Fibroblast of upper back skin (primary cell): ENCODE data around the gene C1orf21.
"Not testable (repeated sequence)": the region's sequence is repeated elsewhere in the genome, so short reads cannot be mapped to it uniquely, and the experiment has no call there.

ENCODE experiments used
- DNase-seq: peaks from one replicate; pipeline ENCODE4 v3.0.0-alpha.2; 2013

Gene C1orf21, protein sequence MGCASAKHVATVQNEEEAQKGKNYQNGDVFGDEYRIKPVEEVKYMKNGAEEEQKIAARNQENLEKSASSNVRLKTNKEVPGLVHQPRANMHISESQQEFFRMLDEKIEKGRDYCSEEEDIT

DNA sequence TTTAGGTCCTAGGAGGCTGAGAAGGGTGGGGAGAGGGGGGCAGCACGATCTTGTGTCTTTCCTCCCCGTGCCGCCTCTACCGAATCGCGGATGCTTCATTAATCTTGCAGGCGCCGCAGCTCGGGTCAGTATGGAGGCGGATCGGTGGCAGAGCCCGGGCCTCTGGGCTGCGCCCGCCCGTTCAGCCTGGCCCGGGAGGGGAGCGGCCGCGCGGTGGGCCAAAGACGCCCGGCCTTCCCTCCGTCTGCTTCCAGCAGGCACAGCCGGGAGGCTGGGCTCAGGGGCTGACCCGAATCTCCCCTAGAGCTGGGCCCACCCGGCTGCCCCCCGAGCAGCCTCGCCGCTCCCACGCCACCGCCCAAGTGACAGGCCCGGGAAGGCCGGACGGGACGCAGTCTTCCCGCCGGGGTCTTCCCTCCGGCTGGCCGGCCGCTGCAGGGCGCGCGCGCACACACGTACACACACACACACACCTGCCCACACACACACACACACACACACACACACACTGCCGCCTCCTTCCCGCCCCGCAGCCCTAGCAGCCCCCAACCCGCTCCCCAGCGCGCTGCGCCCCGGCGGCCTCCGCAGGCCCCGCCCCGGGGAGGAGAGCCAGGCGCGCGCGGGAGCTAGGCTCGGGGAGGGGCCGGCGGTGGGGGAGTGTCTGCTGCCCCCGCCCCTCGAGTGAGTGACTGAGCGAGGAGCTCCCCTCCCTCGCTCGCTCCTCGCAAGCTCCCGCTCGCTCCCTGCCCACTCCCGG is at the start of gene C1orf21:
Gene C1orf21 (plus strand): TSS at position 718 of the 757 bp plus-strand sequence. CDS start 90,481 bp downstream, outside the sequence.
- DNase-seq: peak; percentile 90

DNA sequence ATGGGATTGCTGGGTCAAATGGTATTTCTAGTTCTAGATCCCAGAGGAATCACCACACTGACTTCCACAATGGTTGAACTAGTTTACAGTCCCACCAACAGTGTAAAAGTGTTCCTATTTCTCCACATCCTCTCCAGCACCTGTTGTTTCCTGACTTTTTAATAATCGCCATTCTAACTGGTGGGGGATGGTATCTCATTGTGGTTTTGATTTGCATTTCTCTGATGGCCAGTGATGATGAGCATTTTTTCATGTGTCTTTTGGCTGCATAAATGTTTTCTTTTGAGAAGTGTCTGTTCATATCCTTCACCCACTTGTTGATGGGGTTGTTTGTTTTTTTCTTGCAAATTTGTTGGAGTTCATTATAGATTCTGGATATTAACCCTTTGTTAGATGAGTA is 49.0 kb upstream of the C1orf21 start:
- DNase-seq: not testable (repeated sequence)

DNA sequence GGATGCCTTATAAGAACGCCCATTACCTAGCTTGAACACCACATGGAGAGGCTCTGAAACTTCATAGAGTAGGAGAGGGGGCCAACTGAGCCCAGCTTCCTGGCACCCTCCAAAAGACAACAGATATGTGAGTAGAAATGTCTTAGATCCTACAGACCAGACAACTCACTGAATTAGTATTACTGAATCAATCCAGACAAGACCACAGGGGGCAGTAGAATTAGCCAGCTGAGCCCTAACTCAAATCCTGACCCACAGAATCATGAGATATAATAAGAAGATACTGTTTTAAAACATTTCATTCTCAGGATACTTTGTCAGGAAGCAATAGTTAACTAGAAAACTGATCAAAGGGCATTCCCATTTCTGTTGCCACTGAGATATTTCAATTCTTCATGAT is 45.8 kb upstream of the C1orf21 start:
- DNase-seq: no peak

GRCh38 chr1:184350573-184350972 is 36.3 kb upstream of the C1orf21 start:
- no peak for DNase-seq

GRCh38 chr1:184351416-184351975 is 35.3 kb upstream of the C1orf21 start:
- DNase-seq: no peak

DNA sequence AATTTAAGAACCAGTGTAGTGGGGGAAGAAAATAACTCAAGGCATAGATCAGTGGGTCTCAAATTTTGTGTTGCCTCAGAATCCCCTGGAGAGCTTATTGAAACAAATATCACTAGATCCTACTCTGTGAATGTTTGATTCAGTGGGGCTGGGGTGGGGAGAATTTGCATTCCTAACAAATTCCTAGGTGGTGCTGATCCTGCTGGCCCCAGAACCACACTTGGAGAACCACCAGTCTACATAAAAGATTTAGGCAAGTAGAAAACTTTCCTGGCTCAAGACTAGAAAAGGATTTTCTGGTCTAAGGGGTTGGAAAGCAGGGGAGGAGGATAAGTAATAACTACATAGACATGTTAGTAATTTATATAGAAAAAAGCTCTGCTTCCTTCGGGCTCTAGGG is 34.1 kb upstream of the C1orf21 start:
- DNase-seq: peak; percentile 31

GRCh38 chr1:184354719-184355118 is 32.1 kb upstream of the C1orf21 start:
- DNase-seq: no peak

GRCh38 chr1:184356891-184357290 is 29.9 kb upstream of the C1orf21 start:
- no peak for DNase-seq

DNA sequence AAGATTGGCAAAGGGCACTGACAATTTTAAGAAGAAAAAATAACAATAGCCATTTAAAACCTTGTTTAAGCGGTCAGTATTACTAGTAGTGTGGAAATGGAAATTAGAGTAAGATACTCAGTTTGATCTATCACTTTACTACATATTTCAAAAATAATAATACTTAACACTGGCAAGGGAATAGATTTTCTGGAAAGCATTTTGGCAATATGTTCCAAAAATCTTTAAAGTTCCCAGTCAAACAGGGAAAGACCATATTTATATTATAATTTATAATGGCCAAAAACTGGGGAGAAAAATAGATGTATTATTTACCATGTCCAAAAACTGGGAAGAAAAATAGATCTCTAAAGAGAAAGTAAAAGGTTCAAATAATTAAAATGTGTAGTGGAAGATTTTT is 28.6 kb upstream of the C1orf21 start:
- no peak for DNase-seq

GRCh38 chr1:184359909-184360308 is 26.9 kb upstream of the C1orf21 start:
- DNase-seq: no peak

- DNase-seq: peak; percentile 72
These were observed 24.0 kb upstream of the C1orf21 start for GRCh38 chr1:184362876-184363275.

GRCh38 chr1:184365699-184366098 is 21.1 kb upstream of the C1orf21 start:
- DNase-seq: no peak

GRCh38 chr1:184366997-184367396 is 19.8 kb upstream of the C1orf21 start:
- peak; percentile 45 for DNase-seq

DNA sequence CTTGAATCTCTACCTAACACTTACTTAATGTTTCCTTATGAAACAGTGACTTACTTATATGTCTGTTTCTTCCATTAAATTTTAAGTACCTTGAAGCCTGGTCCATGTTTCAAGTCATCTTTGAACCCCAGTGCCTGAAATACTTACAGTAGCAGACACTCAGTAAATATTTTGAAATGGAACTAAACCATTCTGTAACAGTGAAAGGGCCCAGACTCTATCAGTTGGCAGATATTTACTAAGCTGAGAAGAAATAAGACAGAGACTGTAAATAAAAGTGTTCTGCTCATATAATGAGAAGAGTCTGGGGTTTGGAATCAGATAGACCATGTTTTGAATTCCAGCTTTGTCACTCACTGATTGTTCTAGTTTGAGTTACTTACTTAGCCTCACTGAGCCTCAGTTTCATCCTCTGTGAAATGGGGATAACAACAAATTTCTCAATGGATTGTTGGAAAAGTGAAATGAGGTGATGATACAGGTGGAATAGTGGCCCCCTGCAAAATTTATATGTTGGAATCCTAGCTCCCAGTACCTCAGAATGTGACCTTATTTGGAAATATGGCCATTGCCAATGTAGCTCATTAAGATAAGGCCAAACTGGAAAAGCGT is 19.3 kb upstream of the C1orf21 start:
- no peak for DNase-seq

DNA sequence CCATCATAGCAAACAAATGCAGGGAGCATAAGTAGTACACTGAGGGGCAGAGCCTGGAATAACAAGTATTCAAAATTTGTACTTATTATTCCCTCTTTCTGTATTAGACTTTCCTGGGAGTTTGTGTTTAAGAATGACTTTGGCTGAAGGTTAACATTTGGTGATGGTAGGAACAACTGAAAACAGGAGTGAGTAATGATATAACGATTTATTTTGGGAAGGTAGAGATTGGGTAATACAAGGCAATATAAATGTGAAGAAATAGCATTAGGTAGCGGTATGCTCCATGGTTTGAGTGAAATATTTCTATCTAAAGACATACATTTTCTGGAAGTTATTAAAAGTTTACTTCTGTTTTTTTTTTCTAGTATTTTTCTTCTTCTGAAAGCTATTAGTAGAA is 18.5 kb upstream of the C1orf21 start:
- DNase-seq: no peak

- no peak for DNase-seq
These were observed 16.0 kb upstream of the C1orf21 start for GRCh38 chr1:184370850-184371249.

DNA sequence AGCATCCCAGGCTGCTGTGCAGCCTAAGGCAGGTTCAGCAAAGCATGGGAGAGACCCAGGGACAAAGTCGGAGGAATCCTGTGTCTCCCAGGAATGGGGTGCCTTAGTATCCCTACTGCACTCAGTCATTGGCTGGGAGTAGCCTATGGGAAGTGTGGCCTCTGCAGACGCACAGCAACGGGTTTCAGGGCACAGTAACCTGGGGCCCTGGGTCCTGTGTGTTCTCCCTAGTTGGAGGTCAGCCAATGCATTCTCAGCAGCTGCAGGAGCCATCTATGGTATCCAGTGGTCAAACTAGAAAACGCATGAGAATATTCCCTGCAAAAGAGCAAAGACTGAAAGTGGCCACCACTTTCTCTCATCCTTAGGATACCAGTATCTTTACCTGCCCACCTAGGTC is 13.7 kb upstream of the C1orf21 start:
- no peak for DNase-seq

GRCh38 chr1:184376369-184376768 is 10.5 kb upstream of the C1orf21 start:
- peak; percentile 48 for DNase-seq

GRCh38 chr1:184379111-184379752 is 7.6 kb upstream of the C1orf21 start:
- DNase-seq: no peak

- DNase-seq: no peak
These were observed 6.4 kb upstream of the C1orf21 start for GRCh38 chr1:184380468-184380867.

GRCh38 chr1:184383772-184384323 is 3.0 kb upstream of the C1orf21 start:
- no peak for DNase-seq

- DNase-seq: no peak
These were observed 941 bp upstream of the C1orf21 start for GRCh38 chr1:184385865-184386311.

DNA sequence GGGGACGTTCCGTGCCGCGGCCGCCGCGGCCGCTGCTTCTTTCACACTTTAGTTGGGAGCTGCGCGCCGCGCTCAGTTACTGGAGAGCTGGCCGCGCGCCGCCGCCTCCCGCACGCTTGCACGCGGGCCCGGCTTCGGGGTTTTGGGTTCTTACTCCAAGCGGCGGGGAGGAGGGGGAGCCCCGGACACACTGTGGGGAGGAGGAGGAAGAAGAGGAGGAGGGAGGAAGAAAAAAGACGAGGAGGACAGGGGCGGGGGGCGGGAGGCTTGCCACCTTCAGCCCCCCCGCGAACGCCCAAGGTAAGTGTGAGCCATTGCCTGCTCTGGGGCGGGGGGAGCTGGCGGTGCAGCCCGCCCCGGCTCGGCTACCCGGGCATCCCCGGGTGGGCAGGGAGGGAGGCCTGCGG is 243 bp downstream of the C1orf21 start:
- DNase-seq: no peak
